Spleen (tissue), 7 donors: ENCODE measurements around the gene SRGAP1.

Experiments used
- CTCF ChIP-seq, 11 experiments: fragments of 200-600 bp in 7 of 11; fragments of 450-650 bp in 4 of 11; sonication (generic) in 4 of 11; IDR thresholded peaks in 8 of 11; conservative IDR thresholded peaks in 3 of 11; 1 replicate in 7 of 11; 2 replicates in 4 of 11; pipeline versions ENCODE4 v1.4.0 to v1.8.0; 2016 to 2021; ENCODE audit warnings: antibody characterized with exemption in 11 of 11, inconsistent platforms in 4 of 11, mild to moderate bottlenecking in 1 of 11
- POLR2A ChIP-seq, 3 donors: fragments of 450-650 bp; IDR thresholded peaks; one replicate each; pipeline ENCODE4 v1.5.1; 2017; ENCODE audit warnings: antibody characterized with exemption in 3 of 3, mild to moderate bottlenecking in 1 of 3
- donor health status: DM: no; HTN: no; CAD: no; lungs with moderate emphysema.
- donor health status: DM: no; HTN: no; CAD: no.
- donor health status: DM: no; HTN: no; CAD: no.

GRCh38 chr12:64061868-64062375 is 217.4 kb downstream of the SRGAP1 start:
- TF ChIP-seq CTCF (IDR thresholded peaks at IDR 0.05 in 8 of 11, conservative IDR thresholded peaks at IDR 0.05 in 3 of 11) (no peak), POLR2A (IDR thresholded peaks at IDR 0.05) (no peak)
